Measurements from ENCODE around the gene CEP135. TPM values are rescaled to one million over a fixed set of nuclear protein-coding genes. Genes with fewer than 3 reads are reported as not detected.

The CEP135 gene
- total RNA-seq, 2 experiments from 2014 or later, result 12.5 to 12.9 TPM

DNA sequence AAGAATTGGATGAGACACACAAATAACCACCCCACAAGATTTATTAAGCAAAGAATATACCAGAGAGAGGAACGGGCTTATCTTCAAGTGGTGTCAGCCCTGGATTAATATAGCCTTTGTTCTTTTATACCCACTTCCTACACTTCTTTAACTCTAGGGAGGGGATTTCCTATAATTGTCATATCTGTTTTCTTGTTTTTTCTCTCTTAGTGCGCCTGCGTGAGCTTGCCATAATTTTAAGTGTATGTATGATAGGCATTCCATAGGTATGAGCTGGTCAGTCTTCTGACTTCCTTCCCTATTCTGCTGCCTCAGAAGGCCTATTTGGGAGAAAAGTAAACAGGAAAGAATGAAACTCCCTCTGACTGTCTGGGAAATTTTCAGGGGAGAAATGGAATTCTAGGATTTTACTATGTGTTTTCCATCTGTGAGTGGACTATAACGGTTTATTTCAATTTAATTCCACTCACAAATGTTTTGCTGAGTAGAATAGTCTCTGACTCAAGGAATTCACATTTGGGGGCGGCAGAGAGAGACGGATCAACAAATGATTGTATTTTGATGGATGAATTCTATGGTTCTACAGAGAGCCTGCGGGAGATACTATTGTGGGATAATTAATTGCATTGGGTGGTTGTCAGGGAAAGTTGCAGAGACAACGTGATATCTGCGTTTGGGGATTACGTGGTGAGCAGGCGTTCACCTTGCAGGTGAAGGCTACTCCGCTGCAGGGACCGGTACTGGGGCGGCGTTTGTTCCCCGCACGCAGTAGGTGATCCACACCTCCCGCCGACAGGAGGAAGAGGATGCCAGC lies 626 bp upstream of the CEP135 start:
- H3K4me3 Mint-ChIP-seq, result peak overlapping the region; percentile 83
- TF ChIP-seq, protein P1, sequence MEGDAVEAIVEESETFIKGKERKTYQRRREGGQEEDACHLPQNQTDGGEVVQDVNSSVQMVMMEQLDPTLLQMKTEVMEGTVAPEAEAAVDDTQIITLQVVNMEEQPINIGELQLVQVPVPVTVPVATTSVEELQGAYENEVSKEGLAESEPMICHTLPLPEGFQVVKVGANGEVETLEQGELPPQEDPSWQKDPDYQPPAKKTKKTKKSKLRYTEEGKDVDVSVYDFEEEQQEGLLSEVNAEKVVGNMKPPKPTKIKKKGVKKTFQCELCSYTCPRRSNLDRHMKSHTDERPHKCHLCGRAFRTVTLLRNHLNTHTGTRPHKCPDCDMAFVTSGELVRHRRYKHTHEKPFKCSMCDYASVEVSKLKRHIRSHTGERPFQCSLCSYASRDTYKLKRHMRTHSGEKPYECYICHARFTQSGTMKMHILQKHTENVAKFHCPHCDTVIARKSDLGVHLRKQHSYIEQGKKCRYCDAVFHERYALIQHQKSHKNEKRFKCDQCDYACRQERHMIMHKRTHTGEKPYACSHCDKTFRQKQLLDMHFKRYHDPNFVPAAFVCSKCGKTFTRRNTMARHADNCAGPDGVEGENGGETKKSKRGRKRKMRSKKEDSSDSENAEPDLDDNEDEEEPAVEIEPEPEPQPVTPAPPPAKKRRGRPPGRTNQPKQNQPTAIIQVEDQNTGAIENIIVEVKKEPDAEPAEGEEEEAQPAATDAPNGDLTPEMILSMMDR (IDR thresholded peaks at IDR 0.05), result peak; percentile 82
- no peaks in the 10 kb centered on the region for H3K9me3 Mint-ChIP-seq
- H3K36me3 Mint-ChIP-seq (ENCODE audit: low read depth), result no peaks in the 10 kb centered on the region
- CTCF ChIA-PET, result interaction anchor here (0.6 to 3.2 kb wide), 27 partner anchors 8 to 1030 kb away, joined by 3 to 28 read pairs (median 4); partner anchors contain the start of genes AASDH, EXOC1, PAICS and PPAT
- H3K27me3 Mint-ChIP-seq, result no peaks in the 10 kb centered on the region
- intact Hi-C loops (cut with micrococcal nuclease), result loop anchor here (5.0 kb wide), 2 partner anchors 94 to 354 kb away; no protein-coding TSS in a partner anchor
- DNase-seq, result peak; percentile 67
- H3K27ac Mint-ChIP-seq, result peak overlapping the region; percentile 94
- ATAC-seq, result peak; percentile 31
- POLR2A ChIA-PET, result interaction anchor here (0.9 to 1.4 kb wide), 4 partner anchors 21 to 488 kb away, joined by 3 to 5 read pairs (median 4); partner anchors contain the start of genes AASDH, EXOC1 and PAICS
- peaks cover 23% of the 10 kb centered on the region for H3K4me1 Mint-ChIP-seq (ENCODE audit: low read depth)

DNA sequence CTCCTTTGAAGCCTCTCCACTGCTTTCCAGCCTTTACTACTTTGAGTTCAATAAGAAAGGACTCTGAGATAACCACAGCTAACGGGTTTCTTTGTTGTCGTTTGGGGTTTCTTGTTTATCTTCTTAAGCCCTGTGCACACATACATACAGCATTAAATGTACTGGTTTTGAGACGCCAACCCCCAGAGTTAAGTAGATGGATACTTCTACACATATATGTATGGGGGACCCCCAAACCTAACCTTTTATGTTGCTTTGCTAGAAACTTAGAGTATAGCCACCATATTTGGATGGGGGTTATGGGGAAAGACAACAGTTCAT lies 697 bp downstream of the CEP135 start:
- TF ChIP-seq, protein P1 (IDR thresholded peaks at IDR 0.05), result no peak
- ChIA-PET POLR2A (interaction anchor here (0.6 to 1.0 kb wide), 6 partner anchors 8 to 438 kb away, joined by 3 to 5 read pairs (median 4); partner anchors contain the start of genes AASDH and EXOC1), CTCF (interaction anchor here (0.6 to 3.2 kb wide), 20 partner anchors 9 to 1028 kb away, joined by 3 to 28 read pairs (median 6); partner anchors contain the start of genes AASDH and SRD5A3)
- ATAC-seq (no peak), DNase-seq (no peak)
- Mint-ChIP-seq H3K9me3 (no peaks in the 10 kb centered on the region), H3K4me1 (ENCODE audit: low read depth) (peaks cover 23% of the 10 kb centered on the region), H3K27me3 (no peaks in the 10 kb centered on the region), H3K36me3 (ENCODE audit: low read depth) (peaks cover 6% of the 10 kb centered on the region), H3K4me3 (peak overlapping the region; percentile 83), H3K27ac (peak overlapping the region; percentile 94)
- intact Hi-C loops (cut with micrococcal nuclease), result loop anchor here (5.0 kb wide), 2 partner anchors 93 to 353 kb away; no protein-coding TSS in a partner anchor

DNA sequence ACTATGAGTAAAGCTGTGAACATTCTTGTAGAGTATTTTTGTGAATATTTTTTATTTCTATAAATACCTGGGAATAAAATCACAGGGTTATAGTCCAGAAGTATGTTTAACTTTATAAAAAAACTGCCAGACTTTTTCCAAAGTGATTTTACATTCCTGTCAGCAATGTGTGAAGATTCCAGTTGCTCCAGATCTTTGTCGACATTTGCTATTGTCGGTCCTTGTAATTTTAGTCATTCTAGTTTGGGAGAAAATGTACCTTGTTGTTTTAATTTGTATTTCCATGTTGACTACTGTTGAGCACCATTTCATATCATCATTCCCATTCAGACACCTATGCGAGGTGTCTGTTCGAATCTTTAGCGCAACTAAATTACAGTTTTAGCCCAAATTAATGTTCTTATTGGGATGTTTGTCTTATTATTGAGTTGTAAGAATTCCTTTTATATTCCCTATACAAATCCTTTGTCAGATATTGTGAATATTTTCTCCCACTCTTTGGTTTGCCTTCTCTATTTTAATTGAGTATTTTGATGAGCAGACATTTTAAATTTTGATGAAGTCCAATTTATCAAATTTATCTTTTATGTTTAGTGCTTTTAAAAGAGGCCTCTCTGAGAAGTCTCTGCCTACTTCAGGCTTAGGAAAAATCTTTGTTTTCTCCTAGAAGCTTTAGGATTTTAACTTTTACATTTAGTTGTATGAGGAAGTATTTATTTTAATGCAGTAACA lies 2.6 kb downstream of the CEP135 start:
- ATAC-seq (no peak), DNase-seq (no peak)
- Mint-ChIP-seq H3K27ac (no peak overlapping the region), H3K36me3 (ENCODE audit: low read depth) (peaks cover 16% of the 10 kb centered on the region), H3K4me3 (no peak overlapping the region), H3K9me3 (no peaks in the 10 kb centered on the region), H3K27me3 (no peaks in the 10 kb centered on the region), H3K4me1 (ENCODE audit: low read depth) (peaks cover 23% of the 10 kb centered on the region)
- ChIA-PET POLR2A (interaction anchor here (0.8 kb wide), 1 partner anchor 436 kb away, joined by 3 read pairs; the partner anchor contains the start of gene AASDH), CTCF (no interaction called here)
- intact Hi-C loops (cut with micrococcal nuclease), result no loop called here
- TF ChIP-seq, protein P1 (IDR thresholded peaks at IDR 0.05), result no peak

DNA sequence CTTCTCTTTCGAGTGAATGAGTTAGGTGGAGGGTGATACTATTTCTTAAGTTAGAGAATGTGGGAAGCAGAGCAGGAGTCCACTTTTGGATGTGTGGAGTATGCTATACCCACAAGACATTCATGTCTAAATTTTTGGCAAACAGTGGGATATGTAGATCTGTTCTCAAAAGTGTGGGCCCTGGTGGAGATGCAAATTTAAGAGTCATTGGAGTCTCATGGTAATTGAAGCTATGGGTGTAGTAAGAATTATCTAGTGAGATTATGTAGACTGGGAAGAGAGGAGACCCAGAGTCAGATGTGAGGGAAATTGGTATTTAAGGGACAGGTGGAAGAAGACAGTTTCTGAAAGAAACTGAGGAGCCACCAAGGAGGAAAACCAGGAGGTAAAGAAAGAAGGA lies 7.0 kb downstream of the CEP135 start:
- H3K27me3 Mint-ChIP-seq, result no peaks in the 10 kb centered on the region
- H3K4me1 Mint-ChIP-seq (ENCODE audit: low read depth), result peaks cover 4% of the 10 kb centered on the region
- DNase-seq, result no peak
- H3K9me3 Mint-ChIP-seq, result no peaks in the 10 kb centered on the region
- peaks cover 31% of the 10 kb centered on the region for H3K36me3 Mint-ChIP-seq (ENCODE audit: low read depth)
- no peak overlapping the region for H3K27ac Mint-ChIP-seq
- intact Hi-C loops (cut with micrococcal nuclease), result no loop called here
- ChIA-PET CTCF (interaction anchor here (0.7 to 1.4 kb wide), 2 partner anchors 56 to 295 kb away, joined by 3 read pairs; no protein-coding TSS in a partner anchor), POLR2A (no interaction called here)
- no peak overlapping the region for H3K4me3 Mint-ChIP-seq
- TF ChIP-seq, protein P1 (IDR thresholded peaks at IDR 0.05), result no peak
- ATAC-seq, result no peak

All from activated CD8-positive, alpha-beta T cell treated with anti-CD3 and anti-CD28 coated beads for 36 hours (primary cell).